Tibial nerve (tissue), 4 donors: Measurements from ENCODE around the gene ST7L.

Experiments used
- EP300 ChIP-seq, 2 donors: sonication (generic); formaldehyde crosslinking; IDR thresholded peaks; one replicate each; pipeline ENCODE4 v1.6.1; 2017; ENCODE audit warnings: antibody characterized with exemption in 2 of 2, mild to moderate bottlenecking in 1 of 2
- POLR2A ChIP-seq, 2 donors: fragments of 450-650 bp; IDR thresholded peaks; one replicate each; pipeline ENCODE4 v1.6.1; 2017; ENCODE audit warnings: antibody characterized with exemption in 2 of 2, mild to moderate bottlenecking in 2 of 2, moderate library complexity in 2 of 2
- TF ChIP-seq, protein P1 (sequence below), 5 experiments: fragments of 200-600 bp in 3 of 5; fragments of 450-650 bp in 2 of 5; sonication (generic) in 3 of 5; IDR thresholded peaks; one replicate each; pipeline ENCODE4 v1.5.1; 2016 to 2019; ENCODE audit warnings: antibody characterized with exemption in 5 of 5, mild to moderate bottlenecking in 3 of 5, moderate library complexity in 2 of 5

DNA sequence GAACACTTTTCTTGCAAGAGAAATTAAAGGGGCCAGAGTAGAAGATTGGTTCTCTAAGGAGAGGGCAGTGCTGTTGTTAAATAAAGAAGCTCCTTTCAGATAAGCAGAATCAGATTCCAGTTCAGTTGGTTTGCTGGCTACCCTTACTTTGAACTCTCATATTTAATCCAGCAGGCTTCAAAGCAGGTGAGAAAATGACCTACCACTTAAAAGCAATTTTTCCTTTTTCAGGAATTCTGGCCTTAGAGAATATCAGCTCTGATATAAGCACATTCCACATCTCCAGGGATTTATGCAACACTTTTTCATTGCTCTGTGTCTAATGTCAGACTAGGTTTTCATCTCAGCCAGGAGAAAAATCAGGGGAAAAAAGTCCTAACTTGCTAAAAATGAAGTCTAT lies 81.5 kb downstream of the ST7L start:
- TF ChIP-seq, protein P1, sequence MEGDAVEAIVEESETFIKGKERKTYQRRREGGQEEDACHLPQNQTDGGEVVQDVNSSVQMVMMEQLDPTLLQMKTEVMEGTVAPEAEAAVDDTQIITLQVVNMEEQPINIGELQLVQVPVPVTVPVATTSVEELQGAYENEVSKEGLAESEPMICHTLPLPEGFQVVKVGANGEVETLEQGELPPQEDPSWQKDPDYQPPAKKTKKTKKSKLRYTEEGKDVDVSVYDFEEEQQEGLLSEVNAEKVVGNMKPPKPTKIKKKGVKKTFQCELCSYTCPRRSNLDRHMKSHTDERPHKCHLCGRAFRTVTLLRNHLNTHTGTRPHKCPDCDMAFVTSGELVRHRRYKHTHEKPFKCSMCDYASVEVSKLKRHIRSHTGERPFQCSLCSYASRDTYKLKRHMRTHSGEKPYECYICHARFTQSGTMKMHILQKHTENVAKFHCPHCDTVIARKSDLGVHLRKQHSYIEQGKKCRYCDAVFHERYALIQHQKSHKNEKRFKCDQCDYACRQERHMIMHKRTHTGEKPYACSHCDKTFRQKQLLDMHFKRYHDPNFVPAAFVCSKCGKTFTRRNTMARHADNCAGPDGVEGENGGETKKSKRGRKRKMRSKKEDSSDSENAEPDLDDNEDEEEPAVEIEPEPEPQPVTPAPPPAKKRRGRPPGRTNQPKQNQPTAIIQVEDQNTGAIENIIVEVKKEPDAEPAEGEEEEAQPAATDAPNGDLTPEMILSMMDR (IDR thresholded peaks at IDR 0.05): no peak
- TF ChIP-seq EP300 (IDR thresholded peaks at IDR 0.05) (no peak), POLR2A (IDR thresholded peaks at IDR 0.05) (no peak)
